ENCODE data around the gene R3HDM1.
"Not testable (repeated sequence)": the region's sequence is repeated elsewhere in the genome, so short reads cannot be mapped to it uniquely, and the experiment has no call there.

The R3HDM1 gene

GRCh38 chr2:135581282-135581681, 50.0 kb downstream of the R3HDM1 start:
- DNase-seq: no peak

DNA sequence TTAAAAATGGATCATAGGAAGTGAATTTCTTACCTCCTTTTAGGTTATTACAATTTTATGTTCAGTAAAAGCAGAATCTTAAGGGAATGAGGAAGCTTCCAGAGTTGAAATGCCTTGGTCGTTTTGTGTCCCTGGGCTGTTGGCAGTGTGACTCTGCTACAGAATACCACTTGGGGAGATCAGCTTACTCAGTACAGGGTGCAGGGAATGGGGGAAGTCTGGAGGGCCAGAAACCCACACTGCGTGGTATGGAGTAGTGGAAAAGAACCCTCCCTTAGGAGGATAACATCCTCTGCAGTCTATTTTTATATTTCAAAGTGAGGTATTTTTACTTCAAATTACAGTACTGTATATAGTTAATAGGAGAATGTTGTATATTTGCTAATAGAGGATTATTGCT, 51.1 kb downstream of the R3HDM1 start:
- DNase-seq: no peak

- no peak for DNase-seq
Observed at GRCh38 chr2:135585586-135585985, 54.3 kb downstream of the R3HDM1 start.

- DNase-seq: no peak
Observed at GRCh38 chr2:135586148-135586547, 54.9 kb downstream of the R3HDM1 start.

DNA sequence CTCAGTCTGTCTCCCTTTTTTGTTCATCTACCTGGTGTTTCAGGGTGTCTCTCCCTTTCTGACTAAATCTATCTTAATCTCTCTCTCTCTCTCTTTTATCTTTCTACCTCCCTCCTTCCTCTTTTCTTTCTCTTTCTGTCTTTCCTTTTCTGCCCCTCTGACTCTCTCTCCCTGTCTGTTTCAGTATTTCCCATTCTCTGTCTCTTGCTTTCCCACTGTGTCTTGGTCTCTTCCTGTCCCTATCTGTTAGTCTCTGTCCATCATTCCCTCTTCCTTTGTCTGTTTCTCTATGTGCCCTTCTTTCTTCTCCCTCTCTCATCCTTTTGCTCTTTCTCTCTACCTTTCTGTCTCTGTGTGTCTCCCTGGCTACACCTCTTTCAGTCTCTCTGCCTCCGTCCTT, 56.7 kb downstream of the R3HDM1 start:
- DNase-seq: no peak

- DNase-seq: no peak
Observed at GRCh38 chr2:135590619-135591260, 59.5 kb downstream of the R3HDM1 start.

DNA sequence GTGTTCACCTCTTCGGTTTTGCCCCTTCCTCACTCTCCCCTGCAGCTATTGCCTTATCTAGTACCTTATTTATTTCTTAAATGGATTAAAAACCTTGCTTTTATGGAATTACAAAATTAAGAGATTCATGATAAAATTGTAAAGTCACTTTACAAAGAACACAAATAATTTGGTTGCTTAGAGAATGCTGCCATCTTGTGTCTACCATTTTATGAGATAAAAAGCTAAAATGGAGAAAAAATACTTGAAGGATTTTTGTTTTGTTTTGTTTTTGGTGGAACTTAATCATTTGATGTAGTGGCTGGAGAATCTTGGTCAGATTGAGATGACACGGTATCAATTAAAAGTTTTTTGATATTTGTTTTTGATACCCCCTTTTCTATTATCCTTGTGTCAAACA, 69.6 kb downstream of the R3HDM1 start:
- no peak for DNase-seq

DNA sequence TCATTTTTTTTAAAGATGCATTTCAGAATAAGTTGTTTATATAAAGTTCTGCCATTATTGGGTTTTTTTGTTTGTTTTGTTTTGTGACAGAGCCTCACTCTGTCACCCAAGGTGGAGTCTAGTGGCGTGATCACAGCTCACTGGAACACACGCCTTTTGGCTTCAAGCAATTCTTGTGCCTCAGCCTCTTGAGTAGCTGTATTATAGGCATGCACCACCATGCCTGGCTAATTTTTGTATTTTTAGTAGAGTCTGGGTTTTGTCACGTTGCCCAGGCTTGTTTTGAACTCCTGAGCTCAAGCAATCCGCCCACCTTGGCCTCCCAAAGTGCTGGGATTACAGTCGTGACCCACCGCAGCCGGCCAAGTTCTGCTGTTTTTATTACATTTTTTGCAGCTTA, 72.3 kb downstream of the R3HDM1 start:
- no peak for DNase-seq

DNA sequence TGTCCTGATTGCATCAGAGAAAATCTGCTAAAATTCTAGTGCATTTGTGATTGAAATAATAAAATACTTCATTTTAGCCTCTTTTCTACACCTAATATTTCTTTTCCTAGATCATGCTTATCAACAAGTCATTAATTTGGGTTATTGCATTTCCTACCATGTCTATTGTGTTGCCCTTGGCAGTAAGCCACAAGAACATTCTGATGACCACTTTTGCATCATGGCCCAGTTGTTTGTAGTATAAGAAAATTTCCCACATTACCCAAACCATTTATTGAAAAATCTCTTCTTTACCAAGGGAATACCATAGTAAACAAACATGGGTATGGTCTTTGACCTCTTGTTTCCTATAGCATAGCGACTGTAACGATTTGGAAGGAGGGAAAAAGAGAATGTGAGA, 76.3 kb downstream of the R3HDM1 start:
- DNase-seq: no peak

DNA sequence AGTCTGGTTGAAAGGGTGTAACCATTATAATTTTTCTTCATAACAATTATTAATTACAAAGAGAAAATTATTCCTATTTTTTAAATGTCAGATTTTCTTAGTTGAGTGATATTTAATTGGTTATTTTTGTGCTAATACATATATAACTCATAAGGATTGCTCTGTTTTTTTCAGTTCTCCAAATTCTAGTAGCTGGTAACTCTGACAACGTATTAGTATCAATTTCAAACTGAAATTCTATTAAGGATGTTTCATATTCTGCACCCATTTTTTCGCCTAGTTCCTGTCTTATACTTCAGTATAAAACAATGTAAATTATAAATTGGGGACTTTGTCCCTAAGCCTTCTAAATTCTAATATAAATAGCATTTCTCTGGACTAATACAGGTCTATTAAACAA, 81.0 kb downstream of the R3HDM1 start:
- DNase-seq: no peak

DNA sequence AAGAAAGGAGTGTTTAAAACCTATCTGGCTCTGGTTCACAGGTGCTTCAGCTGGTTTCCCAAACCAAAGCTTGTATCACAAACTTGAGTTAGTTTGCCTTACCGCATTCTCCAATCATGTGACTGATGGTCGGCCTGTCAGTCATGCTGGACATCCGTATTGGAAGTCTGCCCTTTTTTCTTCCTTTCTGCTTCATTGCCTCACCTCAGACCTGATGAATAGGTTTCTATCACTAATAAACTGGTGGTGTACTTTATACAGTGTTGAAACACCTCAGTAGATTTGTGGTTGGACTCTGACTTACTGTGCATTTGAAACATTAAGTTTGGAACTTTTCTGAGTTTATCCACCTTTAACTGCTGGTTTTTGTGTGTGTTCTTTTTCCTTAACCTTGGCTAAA, 84.1 kb downstream of the R3HDM1 start:
- no peak for DNase-seq

GRCh38 chr2:135617501-135618015, 86.3 kb downstream of the R3HDM1 start:
- DNase-seq: no peak

DNA sequence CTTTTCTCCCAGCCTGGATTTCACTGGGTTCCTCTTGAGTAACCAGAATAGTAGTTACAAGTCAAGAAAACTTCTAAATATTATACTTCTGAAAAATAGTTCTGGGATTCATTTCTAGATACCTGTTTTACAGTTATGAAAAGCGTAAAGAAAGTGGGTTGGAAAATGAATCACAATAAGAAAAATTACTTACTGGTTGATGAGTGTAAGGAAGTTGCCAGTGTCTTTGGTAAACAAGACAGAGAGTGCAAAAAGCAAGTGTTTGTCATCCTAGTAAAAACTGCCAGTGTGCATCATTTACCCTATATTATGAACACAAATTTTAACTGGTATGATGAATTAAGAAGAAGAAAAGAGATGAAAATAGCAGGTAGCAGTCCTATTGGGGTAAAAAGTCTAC, 88.9 kb downstream of the R3HDM1 start:
- DNase-seq: no peak

GRCh38 chr2:135629520-135629919, 98.2 kb downstream of the R3HDM1 start:
- DNase-seq: no peak

DNA sequence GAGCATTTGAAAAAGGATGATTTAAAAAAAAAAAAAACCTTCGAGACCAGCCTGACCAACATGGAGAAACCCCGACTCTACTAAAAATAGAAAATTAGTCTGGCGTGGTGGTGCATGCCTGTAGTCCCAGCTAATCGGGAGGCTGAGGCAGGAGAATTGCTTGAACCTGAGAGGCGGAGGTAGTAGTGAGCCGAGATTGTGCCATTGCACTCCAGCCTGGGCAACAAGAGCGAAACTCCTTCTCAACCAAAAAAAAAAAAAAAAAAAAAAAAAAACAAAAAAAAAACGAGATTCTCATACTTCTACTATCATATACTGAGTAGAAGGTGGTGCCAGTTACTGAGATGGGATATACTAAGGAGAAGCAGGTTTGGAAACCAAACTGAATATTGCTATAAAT, 98.8 kb downstream of the R3HDM1 start:
- DNase-seq: not testable (repeated sequence)

DNA sequence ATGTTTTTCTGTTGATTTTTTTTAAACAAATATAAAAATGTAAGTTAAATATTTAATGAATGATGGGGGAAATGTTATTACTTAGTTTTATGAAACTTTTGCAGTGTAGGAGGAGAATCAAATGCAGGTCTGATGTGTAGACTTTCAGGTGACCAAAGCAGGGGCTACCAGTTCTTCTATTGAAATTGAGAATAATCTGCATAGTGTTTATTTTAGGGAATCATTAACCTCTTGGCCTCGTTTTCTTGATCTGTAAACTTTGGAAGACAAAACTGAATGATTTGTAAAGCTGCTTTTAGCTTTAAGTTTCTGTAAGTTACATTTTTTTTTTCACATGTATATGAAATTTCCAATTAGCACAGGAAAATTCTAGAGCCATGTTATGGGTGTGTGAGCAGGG, 99.2 kb downstream of the R3HDM1 start:
- DNase-seq: no peak

DNA sequence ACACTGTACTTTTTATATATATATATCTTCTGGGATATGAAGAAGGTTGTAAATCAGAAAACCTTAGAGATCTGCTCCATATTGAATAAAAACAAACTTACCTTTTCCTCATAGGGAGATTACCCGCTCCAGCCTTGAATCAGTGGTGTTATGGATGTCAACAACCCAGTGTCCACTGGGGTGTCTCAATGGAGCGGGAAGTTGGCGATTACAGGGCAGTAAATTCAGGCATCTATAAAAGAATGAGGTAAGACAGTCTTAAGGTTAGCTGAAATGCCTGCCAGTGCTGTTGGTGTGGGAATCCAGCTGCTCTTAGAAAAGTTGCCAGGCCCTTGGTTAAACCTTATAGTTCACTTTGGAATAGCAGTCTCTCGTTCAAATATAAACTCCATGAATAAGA, 102.3 kb downstream of the R3HDM1 start:
- no peak for DNase-seq

DNA sequence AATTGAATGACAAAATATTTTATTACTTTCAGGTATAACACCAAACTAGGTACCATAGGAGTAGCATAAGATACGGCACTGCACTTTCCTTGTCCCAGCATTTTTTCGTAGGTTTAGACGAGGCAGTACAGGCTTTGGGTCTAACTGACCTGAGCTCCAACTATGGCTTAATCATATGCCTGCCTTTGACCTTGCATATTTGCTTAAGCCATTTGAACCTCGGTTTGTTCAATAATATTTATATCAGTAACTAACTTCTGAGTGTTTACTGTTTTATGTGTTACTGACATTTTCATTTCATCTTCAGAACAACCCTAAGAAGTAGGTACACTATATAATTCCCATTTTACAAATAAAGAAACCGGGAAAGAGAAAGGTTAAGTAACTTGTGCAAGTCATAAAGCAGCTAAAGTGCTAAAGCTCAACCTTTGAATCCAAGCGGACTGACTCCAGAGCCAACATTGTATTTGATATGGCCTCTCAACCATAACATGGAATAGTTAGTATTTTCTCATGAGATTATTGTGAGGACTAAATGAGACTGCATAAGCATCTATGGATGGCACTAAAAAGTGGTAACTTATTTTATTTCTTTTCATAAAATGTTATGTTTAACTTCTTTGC, 104.0 kb downstream of the R3HDM1 start:
- DNase-seq: no peak

DNA sequence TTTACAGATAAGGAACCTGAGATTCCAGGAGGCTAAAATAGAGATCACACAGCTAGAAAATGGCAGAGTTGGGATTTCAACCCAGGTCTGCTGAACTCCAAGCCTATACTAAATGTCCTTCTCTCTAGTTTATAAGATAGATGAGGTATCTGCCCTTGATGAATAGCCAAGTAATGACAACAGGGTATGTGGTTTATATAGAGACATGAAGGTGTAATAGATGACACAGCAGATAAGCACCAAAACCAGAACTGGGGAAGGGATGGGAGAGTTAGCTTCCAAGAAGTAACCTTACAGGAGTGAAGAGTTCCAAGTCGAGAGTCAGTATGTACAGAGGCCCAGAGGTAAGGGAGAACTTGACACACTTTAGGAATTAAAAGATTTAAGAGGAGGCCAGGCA, 105.7 kb downstream of the R3HDM1 start:
- no peak for DNase-seq

DNA sequence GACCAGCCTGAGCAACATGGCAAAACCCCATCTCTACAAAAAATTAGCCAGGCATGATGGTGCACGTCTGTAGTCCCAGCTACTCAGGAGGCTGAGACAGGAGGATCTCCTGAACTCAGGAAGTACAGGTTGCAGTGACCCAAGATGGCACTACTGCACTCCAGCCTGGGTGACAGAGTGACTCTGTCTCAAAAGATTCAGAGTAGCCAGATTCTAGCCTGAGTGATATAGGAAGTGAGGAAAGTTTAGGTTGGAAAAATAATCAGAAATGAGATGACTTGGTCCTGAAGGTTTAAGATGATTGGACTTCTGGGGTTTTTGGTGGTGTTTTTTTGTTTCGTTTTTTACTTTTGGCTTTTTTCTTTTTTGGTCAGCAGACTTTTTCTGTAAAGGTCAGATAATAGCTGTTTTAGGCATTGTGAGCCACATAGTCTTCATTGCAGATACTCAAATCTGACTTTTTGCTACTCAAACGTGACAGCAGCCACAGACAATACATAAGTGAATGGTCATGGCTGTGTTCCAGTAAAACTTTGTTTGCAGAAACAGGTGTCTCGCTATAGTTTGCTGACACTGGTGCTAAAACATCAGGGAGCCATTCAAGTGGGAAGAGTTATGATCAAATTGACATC, 106.3 kb downstream of the R3HDM1 start:
- no peak for DNase-seq

- DNase-seq: no peak
Observed at GRCh38 chr2:135638825-135639224, 107.5 kb downstream of the R3HDM1 start.

- no peak for DNase-seq
Observed at GRCh38 chr2:135641156-135642068, 110.1 kb downstream of the R3HDM1 start.

GRCh38 chr2:135647836-135648579, 116.7 kb downstream of the R3HDM1 start:
- no peak for DNase-seq
